GM18519 (cell line): ENCODE data around the gene MAGEA6.
A peak's percentile ranks its signal among the peaks of the same experiment; 100 is the strongest.
"Not testable (repeated sequence)": the region's sequence is repeated elsewhere in the genome, so short reads cannot be mapped to it uniquely, and the experiment has no call there.

Source experiments
- ATAC-seq: cut with Tn5 transposase; IDR thresholded peaks from one replicate; pipeline ENCODE4 v1.9.1; 2021; ENCODE audit warnings: mild to moderate bottlenecking, moderate library complexity; ENCODE audit not compliant: unreplicated experiment, low FRiP score

The MAGEA6 gene

GRCh38 chrX:152769549-152770289, at the start of gene MAGEA6:
Gene MAGEA6 (minus strand): TSS chrX:152769689. CDS start chrX:152767650, 2,039 bp downstream.
- not testable (repeated sequence) for ATAC-seq

- ATAC-seq = no peak
Measured at GRCh38 chrX:152819266-152819665, 49.8 kb upstream of the MAGEA6 start.

GRCh38 chrX:152818356-152818755, 48.9 kb upstream of the MAGEA6 start:
- ATAC-seq = no peak

- ATAC-seq = no peak
Measured at GRCh38 chrX:152817078-152817764, 47.7 kb upstream of the MAGEA6 start.

- no peak for ATAC-seq
Measured at GRCh38 chrX:152814048-152814447, 44.6 kb upstream of the MAGEA6 start.

- ATAC-seq = no peak
Measured at GRCh38 chrX:152813206-152813605, 43.7 kb upstream of the MAGEA6 start.

GRCh38 chrX:152810403-152810802, 40.9 kb upstream of the MAGEA6 start:
- ATAC-seq = no peak

GRCh38 chrX:152806035-152806434, 36.5 kb upstream of the MAGEA6 start:
- no peak for ATAC-seq

GRCh38 chrX:152798945-152799344, 29.5 kb upstream of the MAGEA6 start:
- no peak for ATAC-seq

- ATAC-seq = peak; percentile 81
Measured at GRCh38 chrX:152787062-152787461, 17.6 kb upstream of the MAGEA6 start.

GRCh38 chrX:152766562-152766961, 2.9 kb downstream of the MAGEA6 start:
- not testable (repeated sequence) for ATAC-seq

- not testable (repeated sequence) for ATAC-seq
Measured at GRCh38 chrX:152761582-152761981, 7.9 kb downstream of the MAGEA6 start.

- not testable (repeated sequence) for ATAC-seq
Measured at GRCh38 chrX:152759544-152759943, 9.9 kb downstream of the MAGEA6 start.

- ATAC-seq = not testable (repeated sequence)
Measured at GRCh38 chrX:152758918-152759317, 10.6 kb downstream of the MAGEA6 start, which contains the start of gene CSAG3. Gene CSAG3 (plus strand): TSS chrX:152759218.

- not testable (repeated sequence) for ATAC-seq
Measured at GRCh38 chrX:152754871-152755270, 14.6 kb downstream of the MAGEA6 start.

GRCh38 chrX:152753686-152754650, 15.5 kb downstream of the MAGEA6 start, which contains the start of gene MAGEA2:
Gene MAGEA2 (minus strand): TSS chrX:152753842. CDS start chrX:152751363, 2,479 bp downstream.
- ATAC-seq = not testable (repeated sequence)

- ATAC-seq = no peak
Measured at GRCh38 chrX:152738560-152738959, 30.9 kb downstream of the MAGEA6 start.

GRCh38 chrX:152736528-152736927, 33.0 kb downstream of the MAGEA6 start:
- not testable (repeated sequence) for ATAC-seq

GRCh38 chrX:152735860-152736511, 33.5 kb downstream of the MAGEA6 start:
- no peak for ATAC-seq

GRCh38 chrX:152735101-152735500, 34.4 kb downstream of the MAGEA6 start:
- ATAC-seq = no peak
